HEK293 (cell line): Measurements from ENCODE around the gene FARSA.

Experiments used
- GLIS1 ChIP-seq: fragments of 450-650 bp; formaldehyde crosslinking; IDR thresholded peaks from 2 replicates; pipeline ENCODE4 v1.5.1; 2016; ENCODE audit warnings: missing biosample characterization, missing genetic modification characterization
- KLF9 ChIP-seq: fragments of 450-650 bp; formaldehyde crosslinking; IDR thresholded peaks from 2 replicates; pipeline ENCODE4 v1.5.1; 2016; ENCODE audit warnings: missing biosample characterization, missing genetic modification characterization, low read depth
- MYNN ChIP-seq: fragments of 450-650 bp; formaldehyde crosslinking; IDR thresholded peaks from 2 replicates; pipeline ENCODE4 v1.5.1; 2016; ENCODE audit warnings: missing biosample characterization, missing genetic modification characterization, borderline replicate concordance
- MZF1 ChIP-seq: fragments of 450-650 bp; formaldehyde crosslinking; IDR thresholded peaks from 2 replicates; pipeline ENCODE4 v1.5.1; 2017; ENCODE audit warnings: missing biosample characterization, missing genetic modification characterization, borderline replicate concordance
- PRDM1 ChIP-seq: fragments of 450-650 bp; formaldehyde crosslinking; IDR thresholded peaks from 2 replicates; pipeline ENCODE4; 2016; ENCODE audit warnings: missing biosample characterization, missing genetic modification characterization
- WT1 ChIP-seq: fragments of 450-650 bp; formaldehyde crosslinking; IDR thresholded peaks from 2 replicates; pipeline ENCODE4 v1.5.1; 2016; ENCODE audit warnings: missing biosample characterization, missing genetic modification characterization
- ZBTB21 ChIP-seq: fragments of 450-650 bp; formaldehyde crosslinking; IDR thresholded peaks from 2 replicates; pipeline ENCODE4 v1.5.1; 2017; ENCODE audit warnings: missing biosample characterization, missing genetic modification characterization
- ZNF10 ChIP-seq: fragments of 450-650 bp; formaldehyde crosslinking; IDR thresholded peaks from 2 replicates; pipeline ENCODE4 v1.5.1; 2017; ENCODE audit warnings: missing biosample characterization, missing genetic modification characterization
- ZNF138 ChIP-seq: fragments of 450-650 bp; formaldehyde crosslinking; IDR thresholded peaks from 2 replicates; pipeline ENCODE4 v1.5.1; 2016; ENCODE audit warnings: missing biosample characterization, missing genetic modification characterization, borderline replicate concordance
- ZNF146 ChIP-seq: fragments of 450-650 bp; formaldehyde crosslinking; IDR thresholded peaks from 2 replicates; pipeline ENCODE4 v1.5.1; 2016; ENCODE audit warnings: missing biosample characterization, missing genetic modification characterization
- ZNF155 ChIP-seq: fragments of 450-650 bp; formaldehyde crosslinking; IDR thresholded peaks from 2 replicates; pipeline ENCODE4 v1.5.1; 2016; ENCODE audit warnings: missing biosample characterization, missing genetic modification characterization
- ZNF221 ChIP-seq: fragments of 450-650 bp; formaldehyde crosslinking; IDR thresholded peaks from 2 replicates; pipeline ENCODE4 v1.5.1; 2017; ENCODE audit warnings: missing biosample characterization, missing genetic modification characterization, borderline replicate concordance
- ZNF292 ChIP-seq: fragments of 450-650 bp; formaldehyde crosslinking; IDR thresholded peaks from 2 replicates; pipeline ENCODE4 v1.5.1; 2016; ENCODE audit warnings: low read depth, missing biosample characterization, missing genetic modification characterization, borderline replicate concordance
- ZNF324 ChIP-seq: fragments of 450-650 bp; formaldehyde crosslinking; IDR thresholded peaks from 2 replicates; pipeline ENCODE4 v1.5.1; 2016; ENCODE audit warnings: missing biosample characterization, missing genetic modification characterization
- ZNF354C ChIP-seq: fragments of 450-650 bp; formaldehyde crosslinking; IDR thresholded peaks from 2 replicates; pipeline ENCODE4 v1.5.1; 2016; ENCODE audit warnings: missing biosample characterization, missing genetic modification characterization, low read depth, borderline replicate concordance
- ZNF426 ChIP-seq: fragments of 450-650 bp; formaldehyde crosslinking; IDR thresholded peaks from 2 replicates; pipeline ENCODE4 v1.5.1; 2017; ENCODE audit warnings: missing biosample characterization, missing genetic modification characterization, mild to moderate bottlenecking, inconsistent platforms, moderate library complexity
- ZNF585B ChIP-seq: fragments of 450-650 bp; formaldehyde crosslinking; IDR thresholded peaks from 2 replicates; pipeline ENCODE4 v1.5.1; 2016; ENCODE audit warnings: missing biosample characterization, missing genetic modification characterization
- ZNF629 ChIP-seq: fragments of 450-650 bp; formaldehyde crosslinking; IDR thresholded peaks from 2 replicates; pipeline ENCODE4 v1.5.1; 2017; ENCODE audit warnings: missing biosample characterization, missing genetic modification characterization
- ZNF660 ChIP-seq: fragments of 450-650 bp; IDR thresholded peaks from 2 replicates; pipeline ENCODE4 v1.5.1; 2018; ENCODE audit warnings: missing biosample characterization, mild to moderate bottlenecking, missing genetic modification characterization
- ZNF791 ChIP-seq: fragments of 450-650 bp; formaldehyde crosslinking; IDR thresholded peaks from 2 replicates; pipeline ENCODE4 v1.5.1; 2016; ENCODE audit warnings: missing biosample characterization, missing genetic modification characterization
- ZNF830 ChIP-seq: fragments of 450-650 bp; IDR thresholded peaks from 2 replicates; pipeline ENCODE4 v1.5.0; 2018; ENCODE audit warnings: missing biosample characterization, missing genetic modification characterization, low read depth, mild to moderate bottlenecking, moderate library complexity
- ZNF843 ChIP-seq: fragments of 450-650 bp; formaldehyde crosslinking; IDR thresholded peaks from 2 replicates; pipeline ENCODE4 v1.5.1; 2016; ENCODE audit warnings: missing biosample characterization, missing genetic modification characterization
- ZSCAN16 ChIP-seq: fragments of 450-650 bp; formaldehyde crosslinking; IDR thresholded peaks from 2 replicates; pipeline ENCODE4 v1.5.1; 2016; ENCODE audit warnings: missing biosample characterization, missing genetic modification characterization
- TF ChIP-seq, protein P1 (sequence below): fragments of 450-650 bp; formaldehyde crosslinking; conservative IDR thresholded peaks from 2 replicates; pipeline ENCODE4 v1.5.1; 2016; ENCODE audit warnings: low read depth, missing biosample characterization, missing genetic modification characterization
- TF ChIP-seq, protein P2 (sequence below): fragments of 450-650 bp; formaldehyde crosslinking; IDR thresholded peaks from 2 replicates; pipeline ENCODE4 v1.5.1; 2016; ENCODE audit warnings: missing biosample characterization, missing genetic modification characterization
- TF ChIP-seq, protein P3 (sequence below): fragments of 450-650 bp; formaldehyde crosslinking; IDR thresholded peaks from 2 replicates; pipeline ENCODE4 v1.5.1; 2017; ENCODE audit warnings: missing biosample characterization, mild to moderate bottlenecking, missing genetic modification characterization, moderate library complexity
- TF ChIP-seq, protein P4 (sequence below): fragments of 450-650 bp; formaldehyde crosslinking; IDR thresholded peaks from 2 replicates; pipeline ENCODE4 v1.5.1; 2016; ENCODE audit warnings: missing biosample characterization, missing genetic modification characterization
- TF ChIP-seq, protein P5 (sequence below): fragments of 450-650 bp; formaldehyde crosslinking; IDR thresholded peaks from 2 replicates; pipeline ENCODE4 v1.5.1; 2016; ENCODE audit warnings: missing biosample characterization, missing genetic modification characterization
- TF ChIP-seq, protein P6 (sequence below): fragments of 450-650 bp; formaldehyde crosslinking; optimal IDR thresholded peaks from 2 replicates; pipeline ENCODE3; 2016; ENCODE audit warnings: missing biosample characterization, mild to moderate bottlenecking, missing genetic modification characterization

Gene FARSA

DNA sequence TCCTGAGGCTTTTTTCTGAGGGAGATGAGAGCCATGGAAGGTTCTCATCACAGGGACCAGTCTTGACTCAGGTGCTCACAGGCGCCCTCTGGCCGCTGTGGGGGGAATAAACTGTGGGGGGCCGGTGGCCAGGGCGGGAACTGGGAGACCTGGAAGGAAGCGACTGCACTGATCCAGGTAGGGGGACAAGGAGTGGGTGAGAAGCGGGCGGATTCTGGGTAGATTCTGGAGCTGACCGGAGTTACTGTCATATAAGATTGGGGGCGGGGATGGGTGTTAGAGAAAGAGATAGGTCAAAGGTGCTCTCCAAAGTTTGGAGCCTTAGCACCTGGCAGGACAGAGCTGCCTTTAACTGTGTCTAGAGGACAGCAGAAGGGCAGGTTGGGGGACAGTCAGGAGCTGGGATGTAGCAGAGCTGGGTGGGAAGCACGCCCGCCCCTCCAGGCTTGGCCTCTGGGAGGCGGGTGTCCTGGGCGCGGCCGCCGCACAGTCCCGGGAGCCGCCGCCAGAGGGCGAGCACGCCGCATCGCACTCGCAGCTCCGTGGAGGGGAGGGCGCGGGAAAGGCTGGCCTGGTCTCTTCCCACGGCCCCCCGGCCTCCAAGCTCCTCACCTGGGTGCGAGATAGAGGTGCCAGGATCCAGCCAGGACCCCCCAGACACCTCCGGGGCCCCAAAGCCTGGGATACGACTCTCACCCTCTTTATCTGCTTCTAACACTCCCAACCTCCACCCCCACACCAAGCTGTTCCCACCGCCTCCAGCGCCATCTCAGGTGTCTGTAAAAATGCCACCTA, 31.7 kb upstream of the FARSA start (continued):
- TF ChIP-seq, protein P1, sequence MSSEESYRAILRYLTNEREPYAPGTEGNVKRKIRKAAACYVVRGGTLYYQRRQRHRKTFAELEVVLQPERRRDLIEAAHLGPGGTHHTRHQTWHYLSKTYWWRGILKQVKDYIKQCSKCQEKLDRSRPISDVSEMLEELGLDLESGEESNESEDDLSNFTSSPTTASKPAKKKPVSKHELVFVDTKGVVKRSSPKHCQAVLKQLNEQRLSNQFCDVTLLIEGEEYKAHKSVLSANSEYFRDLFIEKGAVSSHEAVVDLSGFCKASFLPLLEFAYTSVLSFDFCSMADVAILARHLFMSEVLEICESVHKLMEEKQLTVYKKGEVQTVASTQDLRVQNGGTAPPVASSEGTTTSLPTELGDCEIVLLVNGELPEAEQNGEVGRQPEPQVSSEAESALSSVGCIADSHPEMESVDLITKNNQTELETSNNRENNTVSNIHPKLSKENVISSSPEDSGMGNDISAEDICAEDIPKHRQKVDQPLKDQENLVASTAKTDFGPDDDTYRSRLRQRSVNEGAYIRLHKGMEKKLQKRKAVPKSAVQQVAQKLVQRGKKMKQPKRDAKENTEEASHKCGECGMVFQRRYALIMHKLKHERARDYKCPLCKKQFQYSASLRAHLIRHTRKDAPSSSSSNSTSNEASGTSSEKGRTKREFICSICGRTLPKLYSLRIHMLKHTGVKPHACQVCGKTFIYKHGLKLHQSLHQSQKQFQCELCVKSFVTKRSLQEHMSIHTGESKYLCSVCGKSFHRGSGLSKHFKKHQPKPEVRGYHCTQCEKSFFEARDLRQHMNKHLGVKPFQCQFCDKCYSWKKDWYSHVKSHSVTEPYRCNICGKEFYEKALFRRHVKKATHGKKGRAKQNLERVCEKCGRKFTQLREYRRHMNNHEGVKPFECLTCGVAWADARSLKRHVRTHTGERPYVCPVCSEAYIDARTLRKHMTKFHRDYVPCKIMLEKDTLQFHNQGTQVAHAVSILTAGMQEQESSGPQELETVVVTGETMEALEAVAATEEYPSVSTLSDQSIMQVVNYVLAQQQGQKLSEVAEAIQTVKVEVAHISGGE: 0 out of 2 replicates have a peak, but pooled peaks have one; percentile 5
- TF ChIP-seq MZF1 (tag by site-specific recombination): no peak
- no peak for TF ChIP-seq ZNF292
- TF ChIP-seq ZNF146 (tag by site-specific recombination): peak; percentile 23; the same call in 1 of the 2 replicates
- TF ChIP-seq ZNF324 (tag by site-specific recombination): peak; percentile 71
- no peak for TF ChIP-seq ZNF791
- TF ChIP-seq MYNN (tag by site-specific recombination): no peak
- TF ChIP-seq ZNF221 (tag by site-specific recombination): no peak
- no peak for TF ChIP-seq ZNF585B (tag by site-specific recombination)
- TF ChIP-seq ZNF426 (tag by site-specific recombination): no peak
- TF ChIP-seq ZNF843: peak; percentile 52
- TF ChIP-seq, protein P2, sequence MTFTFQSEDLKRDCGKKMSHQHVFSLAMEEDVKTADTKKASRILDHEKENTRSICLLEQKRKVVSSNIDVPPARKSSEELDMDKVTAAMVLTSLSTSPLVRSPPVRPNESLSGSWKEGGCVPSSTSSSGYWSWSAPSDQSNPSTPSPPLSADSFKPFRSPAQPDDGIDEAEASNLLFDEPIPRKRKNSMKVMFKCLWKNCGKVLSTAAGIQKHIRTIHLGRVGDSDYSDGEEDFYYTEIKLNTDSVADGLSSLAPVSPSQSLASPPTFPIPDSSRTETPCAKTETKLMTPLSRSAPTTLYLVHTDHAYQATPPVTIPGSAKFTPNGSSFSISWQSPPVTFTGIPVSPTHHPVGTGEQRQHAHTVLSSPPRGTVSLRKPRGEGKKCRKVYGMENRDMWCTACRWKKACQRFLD (tag by site-specific recombination): no peak
- no peak; the same call in 1 of the 2 replicates for TF ChIP-seq ZBTB21 (tag by site-specific recombination)
- TF ChIP-seq ZNF138: no peak
- peak; percentile 77 for TF ChIP-seq GLIS1 (tag by site-specific recombination)
- TF ChIP-seq ZNF10 (tag by site-specific recombination): no peak
- TF ChIP-seq ZNF660 (tag by site-specific recombination): no peak; the same call in 1 of the 2 replicates
- TF ChIP-seq ZNF155 (tag by site-specific recombination): no peak
- TF ChIP-seq, protein P3, sequence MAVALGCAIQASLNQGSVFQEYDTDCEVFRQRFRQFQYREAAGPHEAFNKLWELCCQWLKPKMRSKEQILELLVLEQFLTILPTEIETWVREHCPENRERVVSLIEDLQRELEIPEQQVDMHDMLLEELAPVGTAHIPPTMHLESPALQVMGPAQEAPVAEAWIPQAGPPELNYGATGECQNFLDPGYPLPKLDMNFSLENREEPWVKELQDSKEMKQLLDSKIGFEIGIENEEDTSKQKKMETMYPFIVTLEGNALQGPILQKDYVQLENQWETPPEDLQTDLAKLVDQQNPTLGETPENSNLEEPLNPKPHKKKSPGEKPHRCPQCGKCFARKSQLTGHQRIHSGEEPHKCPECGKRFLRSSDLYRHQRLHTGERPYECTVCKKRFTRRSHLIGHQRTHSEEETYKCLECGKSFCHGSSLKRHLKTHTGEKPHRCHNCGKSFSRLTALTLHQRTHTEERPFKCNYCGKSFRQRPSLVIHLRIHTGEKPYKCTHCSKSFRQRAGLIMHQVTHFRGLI: peak; percentile 23; the same call in 1 of the 2 replicates
- TF ChIP-seq ZNF830: no peak
- TF ChIP-seq ZNF354C (tag by site-specific recombination): no peak
- 0 out of 2 replicates have a peak, but pooled peaks have one; percentile 7 for TF ChIP-seq PRDM1 (tag by site-specific recombination)
- TF ChIP-seq WT1 (tag by site-specific recombination): no peak
- peak; percentile 39; the same call in 1 of the 2 replicates for TF ChIP-seq ZSCAN16
- peak; percentile 56 for TF ChIP-seq ZNF629 (tag by site-specific recombination)
- TF ChIP-seq, protein P4, sequence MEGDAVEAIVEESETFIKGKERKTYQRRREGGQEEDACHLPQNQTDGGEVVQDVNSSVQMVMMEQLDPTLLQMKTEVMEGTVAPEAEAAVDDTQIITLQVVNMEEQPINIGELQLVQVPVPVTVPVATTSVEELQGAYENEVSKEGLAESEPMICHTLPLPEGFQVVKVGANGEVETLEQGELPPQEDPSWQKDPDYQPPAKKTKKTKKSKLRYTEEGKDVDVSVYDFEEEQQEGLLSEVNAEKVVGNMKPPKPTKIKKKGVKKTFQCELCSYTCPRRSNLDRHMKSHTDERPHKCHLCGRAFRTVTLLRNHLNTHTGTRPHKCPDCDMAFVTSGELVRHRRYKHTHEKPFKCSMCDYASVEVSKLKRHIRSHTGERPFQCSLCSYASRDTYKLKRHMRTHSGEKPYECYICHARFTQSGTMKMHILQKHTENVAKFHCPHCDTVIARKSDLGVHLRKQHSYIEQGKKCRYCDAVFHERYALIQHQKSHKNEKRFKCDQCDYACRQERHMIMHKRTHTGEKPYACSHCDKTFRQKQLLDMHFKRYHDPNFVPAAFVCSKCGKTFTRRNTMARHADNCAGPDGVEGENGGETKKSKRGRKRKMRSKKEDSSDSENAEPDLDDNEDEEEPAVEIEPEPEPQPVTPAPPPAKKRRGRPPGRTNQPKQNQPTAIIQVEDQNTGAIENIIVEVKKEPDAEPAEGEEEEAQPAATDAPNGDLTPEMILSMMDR (tag by site-specific recombination): peak; percentile 100
- peak; percentile 82 for TF ChIP-seq KLF9 (tag by site-specific recombination)
- TF ChIP-seq, protein P5, sequence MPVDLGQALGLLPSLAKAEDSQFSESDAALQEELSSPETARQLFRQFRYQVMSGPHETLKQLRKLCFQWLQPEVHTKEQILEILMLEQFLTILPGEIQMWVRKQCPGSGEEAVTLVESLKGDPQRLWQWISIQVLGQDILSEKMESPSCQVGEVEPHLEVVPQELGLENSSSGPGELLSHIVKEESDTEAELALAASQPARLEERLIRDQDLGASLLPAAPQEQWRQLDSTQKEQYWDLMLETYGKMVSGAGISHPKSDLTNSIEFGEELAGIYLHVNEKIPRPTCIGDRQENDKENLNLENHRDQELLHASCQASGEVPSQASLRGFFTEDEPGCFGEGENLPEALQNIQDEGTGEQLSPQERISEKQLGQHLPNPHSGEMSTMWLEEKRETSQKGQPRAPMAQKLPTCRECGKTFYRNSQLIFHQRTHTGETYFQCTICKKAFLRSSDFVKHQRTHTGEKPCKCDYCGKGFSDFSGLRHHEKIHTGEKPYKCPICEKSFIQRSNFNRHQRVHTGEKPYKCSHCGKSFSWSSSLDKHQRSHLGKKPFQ (tag by site-specific recombination): peak; percentile 98
- TF ChIP-seq, protein P6, sequence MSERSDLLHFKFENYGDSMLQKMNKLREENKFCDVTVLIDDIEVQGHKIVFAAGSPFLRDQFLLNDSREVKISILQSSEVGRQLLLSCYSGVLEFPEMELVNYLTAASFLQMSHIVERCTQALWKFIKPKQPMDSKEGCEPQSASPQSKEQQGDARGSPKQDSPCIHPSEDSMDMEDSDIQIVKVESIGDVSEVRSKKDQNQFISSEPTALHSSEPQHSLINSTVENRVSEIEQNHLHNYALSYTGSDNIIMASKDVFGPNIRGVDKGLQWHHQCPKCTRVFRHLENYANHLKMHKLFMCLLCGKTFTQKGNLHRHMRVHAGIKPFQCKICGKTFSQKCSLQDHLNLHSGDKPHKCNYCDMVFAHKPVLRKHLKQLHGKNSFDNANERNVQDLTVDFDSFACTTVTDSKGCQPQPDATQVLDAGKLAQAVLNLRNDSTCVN: peak; percentile 81
